ENCODE data around the gene TBC1D23.
"Not testable (repeated sequence)": the region's sequence is repeated elsewhere in the genome, so short reads cannot be mapped to it uniquely, and the experiment has no call there.

Gene TBC1D23

GRCh38 chr3:100340527-100340926 is 79.7 kb downstream of the TBC1D23 start:
- DNase-seq (ENCODE audit: low read depth in 2 of 3, low spot score in 2 of 3): no peak

- DNase-seq (ENCODE audit: low read depth in 2 of 3, low spot score in 2 of 3): no peak
These were observed 87.9 kb downstream of the TBC1D23 start for GRCh38 chr3:100348727-100349126.

- not testable (repeated sequence) for DNase-seq (ENCODE audit: low read depth in 2 of 3, low spot score in 2 of 3)
These were observed 91.0 kb downstream of the TBC1D23 start for GRCh38 chr3:100351770-100352169.

- no peak for DNase-seq (ENCODE audit: low read depth in 2 of 3, low spot score in 2 of 3)
These were observed 91.8 kb downstream of the TBC1D23 start for GRCh38 chr3:100352296-100353231.

GRCh38 chr3:100354850-100355249 is 94.1 kb downstream of the TBC1D23 start:
- DNase-seq (ENCODE audit: low read depth in 2 of 3, low spot score in 2 of 3): no peak

- DNase-seq (ENCODE audit: low read depth in 2 of 3, low spot score in 2 of 3): no peak
These were observed 97.6 kb downstream of the TBC1D23 start for GRCh38 chr3:100358413-100358812.

- no peak for DNase-seq (ENCODE audit: low read depth in 2 of 3, low spot score in 2 of 3)
These were observed 98.2 kb downstream of the TBC1D23 start for GRCh38 chr3:100359035-100359434.

- DNase-seq (ENCODE audit: low read depth in 2 of 3, low spot score in 2 of 3): no peak
These were observed 100.1 kb downstream of the TBC1D23 start for GRCh38 chr3:100360757-100361496.

- DNase-seq (ENCODE audit: low read depth in 2 of 3, low spot score in 2 of 3): no peak
These were observed 101.1 kb downstream of the TBC1D23 start for GRCh38 chr3:100361897-100362296.

- no peak for DNase-seq (ENCODE audit: low read depth in 2 of 3, low spot score in 2 of 3)
These were observed 103.6 kb downstream of the TBC1D23 start for GRCh38 chr3:100364421-100364820.

GRCh38 chr3:100366424-100366823 is 105.6 kb downstream of the TBC1D23 start:
- no peak for DNase-seq (ENCODE audit: low read depth in 2 of 3, low spot score in 2 of 3)

GRCh38 chr3:100368441-100368840 is 107.6 kb downstream of the TBC1D23 start:
- DNase-seq (ENCODE audit: low read depth in 2 of 3, low spot score in 2 of 3): no peak

- no peak for DNase-seq (ENCODE audit: low read depth in 2 of 3, low spot score in 2 of 3)
These were observed 110.0 kb downstream of the TBC1D23 start for GRCh38 chr3:100370756-100371155.

GRCh38 chr3:100374521-100374920 is 113.7 kb downstream of the TBC1D23 start:
- DNase-seq (ENCODE audit: low read depth in 2 of 3, low spot score in 2 of 3): no peak

Data from activated CD8-positive, alpha-beta memory T cell treated with anti-CD3 and anti-CD28 coated beads for 48 hours (primary cell).